ENCODE measurements around the gene GRAMD1B.
A peak's percentile ranks its signal among the peaks of the same experiment; 100 is the strongest.

The GRAMD1B gene

DNA sequence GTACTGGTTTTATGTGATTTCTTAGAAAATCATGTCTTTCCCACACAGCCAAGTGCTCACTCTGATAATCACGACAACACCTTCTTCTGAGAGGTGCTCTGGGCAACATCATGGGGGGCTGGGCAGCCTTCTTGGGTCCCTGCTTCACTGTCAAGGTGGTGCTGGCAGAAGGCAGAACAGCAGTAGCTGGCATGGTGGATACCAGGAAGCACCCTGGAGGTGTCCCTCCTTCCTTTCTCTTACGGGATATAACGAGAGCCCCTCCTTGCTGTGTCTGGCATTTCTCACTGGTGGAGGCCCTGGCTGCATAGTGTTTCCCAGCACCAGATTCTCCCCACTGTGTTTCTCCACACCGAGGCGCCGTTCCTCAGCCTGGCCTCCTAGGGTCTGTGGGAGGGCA is 163.5 kb downstream of the GRAMD1B start:
- no peak for DNase-seq

DNA sequence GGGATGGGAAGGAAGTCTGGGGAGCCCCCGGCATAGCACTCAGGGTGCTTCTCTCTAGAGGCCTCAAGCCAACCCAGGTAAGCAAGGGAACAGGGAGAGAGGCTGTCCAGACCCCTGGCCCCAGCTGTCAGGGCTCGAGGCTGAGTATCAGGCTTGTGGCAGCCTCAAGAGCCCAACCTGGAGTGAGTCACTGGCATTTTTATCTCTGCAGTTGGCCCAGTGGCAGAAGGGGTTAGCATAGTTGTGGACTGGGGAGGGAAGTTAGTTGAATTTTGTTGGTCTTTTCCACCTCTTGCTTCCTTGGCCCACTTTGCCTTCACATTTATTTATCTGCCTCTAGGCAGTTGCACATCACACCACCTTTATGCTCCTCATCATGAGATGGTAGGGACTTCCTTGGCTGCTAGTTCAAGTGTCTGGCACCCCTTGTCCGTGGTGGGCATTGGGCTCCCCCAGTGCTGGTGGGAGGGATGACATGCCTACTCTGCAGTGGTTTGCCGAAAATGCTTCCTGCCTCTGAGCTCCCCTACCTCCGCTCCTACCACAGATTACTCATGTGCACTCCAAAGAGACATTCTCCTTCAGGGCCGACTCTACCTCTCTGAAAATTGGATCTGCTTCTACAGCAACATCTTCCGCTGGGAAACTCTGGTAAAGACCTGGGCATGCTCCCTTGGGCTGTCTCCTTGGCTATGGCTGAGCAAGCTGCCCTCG is 164.3 kb downstream of the GRAMD1B start:
- DNase-seq = no peak

DNA sequence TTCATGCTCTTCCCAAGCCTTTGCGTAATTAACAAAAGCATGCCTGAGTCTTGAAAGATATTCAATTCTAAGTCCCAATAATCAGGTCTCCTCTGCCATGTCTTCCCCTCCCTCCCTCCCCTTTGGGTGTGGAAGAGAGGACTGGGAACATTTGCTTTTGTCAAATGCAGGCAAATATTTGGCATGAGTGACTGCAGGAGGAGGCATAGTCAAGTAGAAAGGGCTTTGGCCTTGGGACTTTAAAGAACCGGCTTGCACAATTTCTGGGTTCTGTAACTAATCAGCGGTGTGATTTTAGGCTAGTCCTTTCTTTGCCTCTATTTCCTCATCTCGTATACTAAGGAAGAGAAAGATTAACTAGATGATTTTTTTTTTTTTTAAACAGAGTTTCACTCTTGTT is 164.9 kb downstream of the GRAMD1B start:
- no peak for DNase-seq

DNA sequence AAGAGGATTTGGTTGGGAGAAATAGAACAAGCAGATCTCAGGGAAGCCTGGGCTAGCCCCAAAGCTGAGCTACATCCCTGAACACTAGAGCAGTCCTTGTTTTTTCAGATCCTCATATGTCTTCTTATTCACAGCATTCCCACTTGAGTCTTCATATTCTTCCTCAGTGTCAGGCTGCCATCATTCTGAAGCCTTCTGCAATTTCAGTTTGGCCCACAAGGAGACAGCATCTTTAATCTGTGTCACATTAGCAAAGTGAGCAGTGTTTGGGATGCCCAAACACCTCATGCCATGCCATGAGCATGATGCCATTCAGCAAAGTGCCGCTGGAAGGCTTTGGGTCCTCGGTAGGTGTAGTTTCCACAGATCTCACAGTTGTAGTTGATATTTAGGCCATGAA is 167.8 kb downstream of the GRAMD1B start:
- no peak for DNase-seq

DNA sequence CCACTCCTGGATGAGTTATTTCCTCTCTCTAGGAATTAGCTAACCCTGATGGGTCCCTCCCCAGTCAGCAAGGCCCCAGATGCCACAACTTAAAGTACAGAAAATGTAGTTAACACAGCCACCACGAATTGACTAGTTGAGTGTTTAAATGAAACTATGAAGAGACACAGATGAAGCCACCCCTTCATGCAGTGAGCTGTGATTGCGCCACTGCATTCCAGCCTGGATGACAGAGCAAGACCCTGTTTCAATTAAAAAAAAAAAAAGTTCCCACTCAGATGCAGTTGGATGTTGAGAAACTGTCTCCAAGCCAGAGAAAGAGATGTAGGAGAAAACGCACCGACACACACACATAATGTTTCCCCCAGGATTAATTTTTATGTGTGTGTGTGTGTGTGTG is 171.1 kb downstream of the GRAMD1B start:
- no peak for DNase-seq

DNA sequence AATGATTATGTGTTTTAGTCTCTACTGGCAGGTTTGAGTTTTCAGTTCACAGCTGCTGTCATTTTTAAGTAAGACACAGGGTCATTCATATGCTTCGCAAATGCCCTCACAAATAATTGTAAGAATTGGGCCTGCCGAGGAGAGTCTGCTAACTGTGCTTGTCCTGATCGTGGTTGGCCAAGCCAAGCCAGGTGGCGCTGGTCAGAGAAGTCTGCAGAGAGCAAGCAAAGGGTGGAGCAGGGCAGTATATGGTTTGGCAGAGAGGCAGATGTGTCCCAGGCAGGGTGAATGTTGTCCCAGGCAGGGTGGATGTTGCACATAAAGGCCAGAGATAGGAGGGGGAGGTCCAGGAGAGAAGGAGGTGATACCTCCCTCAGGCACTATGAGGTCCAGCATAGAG is 171.7 kb downstream of the GRAMD1B start:
- no peak for DNase-seq

DNA sequence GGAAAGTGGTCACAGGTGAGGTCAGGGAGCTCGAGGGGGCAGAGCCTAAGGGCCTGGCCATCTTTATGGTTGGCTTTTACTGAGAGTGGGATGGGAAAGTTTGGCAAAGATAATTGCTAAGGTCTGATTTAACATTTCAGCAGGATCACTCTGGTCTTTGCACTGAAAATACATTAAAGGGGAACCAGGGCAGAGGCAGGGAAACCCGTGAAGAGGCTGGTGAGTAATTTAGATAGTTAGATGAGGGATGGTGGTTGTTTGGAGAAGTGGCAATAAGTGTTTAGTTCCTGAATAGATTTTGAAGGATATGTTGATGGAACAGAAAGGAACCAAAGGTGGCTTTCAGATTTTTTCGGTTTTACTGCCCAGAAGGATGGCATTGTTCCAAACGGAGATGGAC is 173.6 kb downstream of the GRAMD1B start:
- DNase-seq = no peak

DNA sequence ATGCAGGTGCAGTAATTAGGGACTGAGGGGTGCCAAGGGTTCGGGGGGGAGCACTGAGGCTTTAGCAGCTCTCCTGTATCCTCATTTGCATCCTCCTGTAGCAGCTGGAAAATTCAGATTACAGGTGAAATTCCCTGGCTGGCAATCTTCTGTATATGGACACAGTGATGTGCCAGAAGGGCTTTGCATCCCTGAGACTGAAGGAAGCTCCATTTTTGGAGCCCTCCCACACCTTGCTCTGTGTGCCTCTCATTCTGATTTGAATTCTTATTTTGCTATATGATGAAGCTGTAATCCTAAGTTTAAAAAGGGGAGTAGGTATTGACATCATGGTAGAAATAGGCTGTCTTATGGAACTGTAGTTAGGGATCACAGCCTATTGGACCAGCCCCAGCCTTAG is 177.7 kb downstream of the GRAMD1B start:
- DNase-seq = no peak

DNA sequence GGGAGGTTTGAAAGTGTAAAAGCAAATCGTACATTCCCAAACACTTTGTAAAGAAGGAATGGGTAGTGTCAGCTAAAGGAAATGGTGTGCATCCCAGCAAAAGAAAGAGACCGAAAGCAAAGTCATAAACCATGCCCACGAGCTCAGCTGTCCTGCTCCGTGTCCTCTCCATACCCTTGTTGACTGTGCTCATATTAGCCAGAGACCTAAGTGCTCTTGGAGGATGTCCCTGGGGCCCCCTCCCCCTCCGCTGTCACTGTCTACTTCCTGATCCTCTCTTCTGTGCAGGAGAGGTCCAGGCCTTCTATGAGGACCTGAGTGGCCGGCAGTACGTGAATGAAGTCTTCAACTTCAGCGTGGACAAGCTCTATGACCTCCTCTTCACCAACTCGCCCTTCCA is 178.3 kb downstream of the GRAMD1B start:
- no peak for DNase-seq

DNA sequence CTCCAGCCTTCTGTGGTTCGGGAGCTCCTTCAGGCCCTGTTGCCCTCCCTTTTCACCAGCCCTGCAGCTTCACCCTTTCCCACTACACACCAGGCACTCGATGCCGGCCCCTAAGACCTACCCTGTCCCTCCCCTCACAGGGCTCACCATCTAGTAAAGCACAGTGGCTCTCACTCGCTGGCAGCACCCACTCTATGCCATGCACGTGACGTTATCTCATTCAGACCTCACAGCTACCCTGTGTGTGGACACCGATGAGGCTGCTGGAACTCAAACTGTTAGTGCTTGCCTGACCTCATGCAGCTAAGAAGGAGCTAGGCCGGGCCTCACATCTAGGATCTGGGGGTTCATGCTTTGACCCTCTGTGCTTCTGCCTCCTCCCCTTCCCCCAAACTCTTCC is 178.9 kb downstream of the GRAMD1B start:
- DNase-seq = no peak

DNA sequence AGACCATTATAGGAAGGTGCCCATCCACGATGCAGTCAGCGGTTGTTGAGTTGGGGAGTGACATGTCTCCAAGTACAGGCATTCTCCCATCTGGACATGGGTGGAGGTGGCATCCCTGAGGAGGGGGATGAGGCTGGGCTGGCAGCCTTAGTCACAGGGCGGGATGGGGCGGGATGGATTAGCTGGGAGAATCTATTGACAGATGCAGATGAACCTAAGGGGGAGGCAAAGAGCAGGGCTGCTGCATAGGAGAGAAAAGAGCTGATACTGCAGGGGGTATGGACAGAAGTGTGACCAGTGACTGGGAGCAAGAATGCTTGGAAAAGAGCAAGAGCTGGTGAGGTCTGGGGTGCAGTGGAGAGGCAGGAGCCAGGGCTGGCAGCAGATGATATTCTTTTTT is 181.6 kb downstream of the GRAMD1B start:
- DNase-seq = no peak

DNA sequence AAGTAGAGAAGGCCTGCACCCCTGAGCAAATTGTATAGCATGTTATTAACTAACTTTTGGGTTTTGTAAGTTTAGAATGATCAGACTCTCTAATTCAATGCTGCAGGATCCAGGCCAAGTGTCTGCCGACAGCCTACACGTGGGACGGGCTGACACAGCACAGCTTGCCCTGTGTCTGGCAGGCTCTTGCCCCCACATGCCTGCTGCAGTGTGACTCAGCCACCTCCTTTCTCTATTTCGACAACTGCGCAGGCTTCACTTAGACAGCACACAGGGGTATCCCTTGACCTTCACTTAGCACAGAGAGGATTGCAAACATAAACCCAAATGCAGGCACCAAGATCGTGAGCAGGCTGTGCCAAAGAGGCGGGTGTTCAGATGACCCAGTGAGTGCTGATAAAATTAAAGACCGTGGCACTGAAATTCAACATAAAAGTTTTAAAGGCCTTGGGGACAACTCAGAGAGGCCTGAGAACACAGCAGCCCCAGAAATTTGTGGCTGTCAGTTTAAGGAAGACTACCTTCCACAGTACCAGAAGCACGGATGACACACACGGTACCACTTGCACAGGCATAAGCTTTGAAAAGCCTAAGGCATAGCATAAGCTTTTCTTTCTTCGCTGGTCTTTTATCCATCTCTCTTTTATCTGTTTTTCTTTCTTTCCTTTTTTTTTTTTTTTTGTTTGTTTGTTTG is 186.6 kb downstream of the GRAMD1B start:
- no peak for DNase-seq

DNA sequence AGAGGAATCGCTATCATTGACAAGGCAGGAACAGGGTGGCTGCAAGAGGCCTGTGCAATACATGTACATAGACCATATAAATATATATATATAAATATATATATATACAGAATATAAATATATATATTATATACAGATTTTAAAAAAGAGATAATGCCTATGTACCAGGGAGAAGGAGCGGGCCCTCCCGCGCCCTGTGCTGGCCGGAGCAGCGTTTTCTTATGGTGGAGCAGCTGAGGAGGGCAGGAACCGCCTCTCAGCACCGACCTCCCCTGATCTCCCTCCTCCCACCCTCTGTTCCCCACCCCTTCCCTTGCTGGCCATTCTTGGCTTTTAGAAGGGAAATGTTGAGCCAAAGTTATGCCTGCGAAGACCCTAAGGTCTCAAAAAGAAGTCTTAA is 192.5 kb downstream of the GRAMD1B start:
- DNase-seq = no peak

DNA sequence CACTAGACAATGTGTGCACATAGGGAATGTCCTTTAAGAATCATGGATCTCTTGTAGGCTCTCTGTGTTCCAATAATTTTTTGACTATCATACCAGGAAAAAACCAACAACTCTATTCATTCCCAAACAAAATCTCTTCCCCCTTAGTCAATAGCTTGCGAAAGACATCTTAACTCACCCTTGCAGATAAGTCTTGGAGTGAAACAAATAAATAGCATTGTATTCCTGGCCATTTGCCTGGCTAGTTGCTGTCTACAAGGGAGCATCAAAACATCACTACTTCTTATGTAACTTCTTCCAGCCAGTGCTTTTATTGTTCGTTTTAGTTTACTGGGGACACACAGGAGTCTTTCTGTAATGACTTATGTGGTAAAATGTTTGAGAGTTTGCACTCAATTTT is 194.9 kb downstream of the GRAMD1B start:
- DNase-seq = no peak

DNA sequence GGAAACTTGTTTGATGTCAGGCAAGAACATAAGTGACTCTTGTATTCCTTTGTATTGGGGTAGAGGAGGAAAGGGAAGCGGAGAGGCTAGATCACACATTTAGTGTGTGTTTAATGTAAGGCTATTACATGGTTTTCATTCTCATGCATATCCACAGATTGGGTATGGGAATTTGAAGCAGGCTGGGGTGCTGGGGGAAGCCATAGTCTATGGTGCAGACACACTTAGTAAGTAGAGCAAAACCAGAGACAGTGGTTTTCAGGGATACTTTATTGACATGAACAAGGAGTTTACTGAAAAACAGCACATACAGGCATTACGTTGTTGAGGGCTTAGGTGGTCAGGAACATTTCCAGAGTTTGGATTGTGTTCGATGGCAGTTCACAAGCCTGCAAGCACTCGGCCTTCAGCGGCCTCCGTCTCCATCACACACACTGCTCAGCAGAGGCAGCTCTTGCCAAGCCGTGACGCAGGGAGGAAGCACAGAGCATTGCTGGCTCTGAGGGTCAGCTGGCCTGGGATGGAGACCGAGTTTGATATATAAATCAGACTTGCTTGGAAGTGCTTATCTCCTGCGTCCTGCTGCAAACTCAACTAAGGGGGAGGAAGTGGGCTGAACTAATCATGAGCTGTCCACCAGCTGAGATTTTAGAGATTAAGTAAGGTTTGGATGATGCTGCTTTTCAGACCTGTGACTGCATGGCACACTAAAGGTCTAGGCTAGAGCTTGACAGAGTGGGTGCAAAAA is 199.0 kb downstream of the GRAMD1B start:
- peak; percentile 8 for DNase-seq

DNA sequence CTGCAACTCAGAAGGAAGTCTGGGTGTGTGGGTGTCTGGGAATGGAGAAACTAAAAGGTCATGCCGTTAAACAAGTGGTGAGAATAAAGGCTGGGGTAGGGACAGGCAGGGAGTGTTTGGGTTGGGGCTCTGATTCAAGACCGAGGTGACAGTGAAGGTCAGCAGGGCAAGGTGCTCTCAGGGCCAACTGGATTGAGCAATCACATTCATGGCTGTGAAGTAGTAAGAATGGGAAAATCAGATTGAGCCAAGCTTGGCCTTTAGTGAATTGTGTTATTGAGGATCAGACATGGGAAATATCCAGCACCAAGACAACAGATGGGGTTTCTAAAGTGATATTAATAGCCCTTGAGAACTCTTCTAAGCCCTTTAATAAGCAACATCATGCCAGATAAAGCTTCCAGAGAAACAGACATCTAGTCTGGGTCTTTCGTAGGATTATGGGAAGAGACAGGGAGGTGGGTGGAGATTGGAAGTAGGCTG is 200.1 kb downstream of the GRAMD1B start:
- DNase-seq = no peak

DNA sequence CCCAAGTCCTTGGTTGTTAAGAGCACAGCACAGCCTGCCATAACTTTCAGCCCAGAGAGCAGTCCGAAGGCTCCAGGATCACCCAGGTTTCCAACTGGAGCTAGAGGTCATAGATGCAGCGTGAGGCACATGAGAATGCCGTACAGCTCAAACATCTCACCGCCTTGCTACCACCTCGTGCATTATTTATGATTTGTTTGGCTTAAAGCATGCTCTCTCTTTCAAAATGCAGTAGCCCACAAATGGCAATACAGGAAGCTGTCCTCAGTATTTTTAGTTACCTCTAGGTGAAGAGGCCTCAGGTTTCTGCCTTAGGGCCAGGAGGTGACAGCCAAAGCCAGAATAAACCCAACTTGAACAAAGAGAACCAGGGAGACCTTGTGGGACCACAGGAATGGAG is 210.0 kb downstream of the GRAMD1B start:
- DNase-seq = no peak

DNA sequence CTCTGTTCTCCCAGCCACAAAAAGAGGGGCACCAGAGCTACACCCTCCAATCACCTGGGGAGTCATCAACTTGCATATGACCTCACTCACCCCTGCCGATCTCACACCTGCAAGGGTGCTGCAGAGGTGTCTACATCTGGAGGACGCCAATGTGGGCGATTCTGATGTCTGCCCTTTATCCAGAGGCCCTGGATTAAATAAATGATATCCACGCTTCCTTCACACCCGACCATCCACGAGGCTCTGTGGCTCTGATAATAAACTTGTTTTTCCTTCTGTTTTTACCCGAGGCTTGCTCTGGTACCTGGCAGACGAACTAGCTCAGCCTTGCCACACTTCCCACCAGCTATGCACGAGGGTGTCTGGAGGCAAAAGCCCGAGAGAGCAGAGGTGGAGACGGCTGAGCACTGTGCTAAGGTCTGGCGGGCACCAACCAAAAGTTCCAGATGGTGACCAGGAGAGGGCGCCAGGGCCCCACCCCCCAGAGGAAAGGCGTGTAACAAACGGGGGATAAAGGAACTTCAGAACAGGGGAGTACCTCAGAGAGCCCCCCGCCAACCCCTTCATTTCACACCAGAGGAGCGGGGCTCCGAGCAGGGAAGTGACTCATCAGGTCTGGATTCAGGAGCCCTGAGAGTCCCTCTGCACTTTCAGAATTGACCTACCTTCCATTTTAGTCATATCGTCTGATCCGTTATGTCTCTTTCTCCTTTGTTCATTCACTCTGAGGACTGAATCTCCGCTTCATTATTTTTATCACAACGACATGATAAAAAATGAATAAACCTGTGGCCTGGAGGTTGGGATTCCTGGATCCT is 210.8 kb downstream of the GRAMD1B start:
- DNase-seq = peak; percentile 63

DNA sequence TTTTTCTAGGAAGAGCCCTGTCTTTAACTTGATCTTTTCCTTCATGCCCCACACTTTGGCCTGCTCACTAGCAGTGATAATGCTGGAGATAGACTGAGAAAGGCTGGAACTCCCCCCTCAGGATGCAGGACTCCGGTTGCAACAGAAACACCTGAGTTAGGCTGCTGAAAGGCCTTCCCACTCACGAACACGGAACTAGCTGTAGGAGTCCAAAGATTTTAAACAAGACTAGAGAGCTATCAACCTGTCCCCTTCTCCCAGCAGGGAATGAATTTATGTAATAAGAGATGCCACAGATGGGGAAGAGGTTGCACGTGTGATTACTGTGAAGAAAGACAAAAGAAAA is 211.4 kb downstream of the GRAMD1B start:
- DNase-seq = no peak

DNA sequence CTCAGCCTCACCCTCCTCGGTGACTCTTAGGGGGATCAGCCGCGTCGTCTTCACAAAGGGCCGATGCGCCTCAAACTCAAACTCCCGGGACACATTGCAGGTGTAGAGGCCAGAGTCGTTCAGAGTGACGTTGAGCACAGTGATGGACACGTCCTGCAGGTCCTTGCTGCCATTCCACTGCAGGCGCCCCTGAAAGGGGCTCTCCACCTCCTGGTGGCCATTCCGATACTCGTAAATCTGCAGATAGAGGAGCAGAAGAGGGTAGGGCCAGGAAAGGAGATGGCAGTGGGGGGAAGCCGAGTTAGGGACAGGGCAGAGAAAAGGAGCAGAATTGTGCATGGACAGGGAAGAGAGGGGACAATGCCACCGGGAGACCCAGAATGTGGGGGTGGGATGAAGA is 212.4 kb downstream of the GRAMD1B start:
- no peak for DNase-seq

DNA sequence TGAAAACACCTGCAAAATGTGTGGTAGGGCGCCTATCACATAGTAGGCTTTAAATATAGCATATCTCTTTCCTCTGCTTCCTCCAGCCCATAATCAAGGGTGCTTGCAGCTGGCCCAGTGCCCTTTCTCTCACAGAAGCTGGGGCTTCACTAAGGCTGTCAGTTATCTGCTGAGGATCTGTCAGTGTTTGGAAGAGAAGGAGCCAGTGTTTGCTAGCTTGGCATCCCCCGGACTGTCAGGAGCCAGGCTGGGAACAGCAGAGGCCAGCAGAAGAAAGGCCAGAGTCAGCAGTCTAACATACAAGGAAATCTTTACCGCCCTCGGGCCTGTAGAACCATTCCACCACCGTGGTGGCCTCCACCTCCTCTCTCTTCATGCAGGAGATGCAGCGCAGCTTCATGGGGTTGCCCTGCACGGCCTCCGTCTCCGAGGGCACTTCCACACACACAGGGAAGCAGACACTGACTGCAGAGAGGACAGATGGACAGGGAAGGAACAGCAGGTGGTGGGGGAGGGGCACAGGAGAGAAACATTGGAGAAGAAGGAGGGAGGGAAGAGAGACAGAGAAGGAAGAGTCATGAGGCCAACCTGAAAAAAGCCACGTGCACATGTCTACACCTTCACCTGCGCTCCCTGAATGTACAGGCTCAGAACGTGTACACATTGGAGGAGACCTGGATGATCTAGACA is 215.4 kb downstream of the GRAMD1B start:
- DNase-seq = no peak

DNA sequence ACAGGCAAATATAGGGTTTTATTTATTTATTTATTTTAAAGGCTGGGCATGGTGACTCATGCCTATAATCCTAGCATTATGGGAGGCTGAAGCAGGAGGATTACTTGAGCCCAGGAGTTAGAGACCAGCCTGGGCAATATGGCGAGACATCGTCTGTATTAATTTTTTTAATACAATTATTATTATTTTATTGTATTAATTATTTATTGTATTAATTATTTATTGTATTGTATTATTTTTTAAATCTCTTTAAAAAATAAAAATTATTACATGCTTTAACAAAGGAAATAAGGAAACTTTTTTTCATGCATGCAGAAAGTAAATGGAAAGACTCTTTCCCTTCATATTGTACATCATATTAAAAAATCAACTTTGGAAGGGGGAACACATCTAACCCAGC is 220.8 kb downstream of the GRAMD1B start:
- DNase-seq = no peak

DNA sequence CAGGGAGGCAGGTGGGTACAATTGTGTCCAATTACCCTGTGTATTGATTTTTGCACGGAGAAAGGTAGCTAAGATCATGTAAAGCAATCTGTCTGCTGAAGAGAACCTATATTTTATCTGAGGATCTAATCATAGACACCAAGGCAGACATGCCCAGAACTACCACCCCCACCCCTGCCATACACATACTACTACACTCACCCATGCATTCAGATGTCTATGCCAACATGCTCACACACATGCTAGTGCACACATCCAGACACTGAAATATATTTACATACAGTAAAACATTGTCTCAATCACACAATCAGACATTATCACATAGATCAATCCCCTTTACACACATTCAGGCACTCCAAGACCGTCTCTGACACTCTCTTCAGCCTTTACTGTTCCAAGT is 222.5 kb downstream of the GRAMD1B start:
- no peak for DNase-seq
